ENCODE measurements around the gene BEGAIN.

The BEGAIN gene

DNA sequence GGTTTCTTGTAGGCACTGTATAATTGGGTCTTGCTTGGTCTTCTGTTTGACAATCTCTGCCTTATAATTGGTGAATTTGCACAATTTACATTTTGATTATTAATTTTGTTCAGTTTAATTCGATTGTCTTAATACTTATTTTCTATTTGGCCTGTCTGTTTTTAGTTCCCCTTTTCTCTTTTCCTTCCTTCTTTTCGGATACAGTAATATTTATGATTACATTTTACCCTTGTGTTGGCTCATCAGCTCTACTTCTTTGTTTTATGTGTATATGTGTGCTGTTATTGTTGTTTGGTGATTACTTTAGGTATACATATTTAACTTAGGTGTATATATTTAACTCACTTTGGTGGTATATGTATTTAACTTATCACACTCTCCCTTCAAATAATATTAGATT, 12.8 kb upstream of the BEGAIN start:
- no peak for DNase-seq

DNA sequence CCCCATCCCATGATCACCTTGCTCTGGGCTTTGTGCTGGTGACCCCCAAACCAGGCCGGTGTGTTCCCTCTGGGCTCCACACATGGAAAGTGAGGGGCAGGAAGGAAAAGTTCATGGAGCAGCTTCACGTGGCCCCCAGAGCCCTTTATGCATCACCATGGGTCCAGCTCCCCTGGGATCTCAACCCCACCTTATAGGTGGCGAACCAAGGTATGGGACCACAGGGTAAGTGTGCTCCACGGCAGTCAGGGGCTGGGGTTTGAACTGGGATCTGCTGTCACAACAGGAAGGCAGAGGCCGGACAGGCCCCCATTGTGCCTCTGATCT, 7.4 kb upstream of the BEGAIN start:
- peak; percentile 14 for DNase-seq

DNA sequence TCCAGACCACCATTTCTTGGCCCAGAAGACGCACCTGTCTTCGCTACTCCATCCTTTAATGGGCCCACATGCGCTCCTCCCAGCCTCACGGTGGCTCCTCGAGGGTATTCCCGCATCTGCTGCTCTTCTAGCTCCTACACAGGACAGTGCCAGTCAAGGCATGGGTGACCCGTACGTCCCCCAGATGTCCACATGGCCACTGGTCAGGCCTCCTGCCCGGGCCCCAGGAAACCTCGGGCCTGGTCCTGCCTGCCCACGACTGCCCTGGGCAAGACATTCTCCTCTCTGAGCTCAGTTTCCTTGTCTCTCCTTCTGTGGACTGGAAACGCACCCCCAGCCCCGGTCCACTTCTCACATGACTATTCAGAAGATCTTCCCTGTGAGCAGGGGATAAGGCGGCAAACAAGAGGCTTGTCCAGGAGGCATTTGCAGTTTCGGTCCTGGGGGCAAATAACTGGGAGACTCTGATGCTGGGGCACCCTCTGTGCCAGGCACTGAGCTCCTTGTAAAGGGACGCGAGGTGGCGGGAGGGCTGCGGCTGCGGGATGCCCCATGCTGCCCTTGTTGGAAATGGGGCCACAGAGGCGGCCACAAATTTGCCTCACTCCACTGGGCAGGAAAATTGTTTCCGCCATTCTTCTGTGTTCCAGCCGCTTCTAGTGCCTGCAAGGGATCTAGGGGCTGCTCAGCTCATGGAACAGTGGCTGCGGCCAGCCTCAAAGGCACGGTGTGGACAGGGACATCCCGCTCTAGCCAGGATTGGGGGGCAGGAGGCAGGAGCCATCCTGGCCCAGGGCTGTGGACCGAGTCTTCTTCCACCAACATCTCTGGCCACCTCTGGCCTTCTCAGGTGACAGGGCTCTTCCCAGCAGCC, 6.8 kb upstream of the BEGAIN start:
- peak; percentile 39 for DNase-seq

DNA sequence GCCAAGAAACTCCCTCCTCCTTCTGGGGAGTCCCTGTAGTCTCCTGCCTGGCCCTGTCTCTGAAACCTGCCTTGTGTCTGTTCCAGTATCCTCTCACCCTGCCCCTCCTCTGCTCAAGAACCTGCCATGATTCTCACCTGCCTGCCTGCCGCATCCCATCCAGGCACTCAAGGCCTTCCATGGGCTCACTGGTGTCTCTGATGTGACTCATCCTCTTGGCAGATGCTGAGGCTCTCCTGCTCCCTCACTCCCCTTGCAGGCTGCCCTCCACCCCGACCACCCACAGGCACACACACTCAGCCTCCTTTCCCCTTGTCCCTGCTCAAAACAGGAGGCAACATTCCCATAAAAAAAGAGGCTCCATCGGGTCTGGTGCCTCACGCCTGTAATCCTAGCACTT, 5.8 kb upstream of the BEGAIN start:
- peak; percentile 33 for DNase-seq

DNA sequence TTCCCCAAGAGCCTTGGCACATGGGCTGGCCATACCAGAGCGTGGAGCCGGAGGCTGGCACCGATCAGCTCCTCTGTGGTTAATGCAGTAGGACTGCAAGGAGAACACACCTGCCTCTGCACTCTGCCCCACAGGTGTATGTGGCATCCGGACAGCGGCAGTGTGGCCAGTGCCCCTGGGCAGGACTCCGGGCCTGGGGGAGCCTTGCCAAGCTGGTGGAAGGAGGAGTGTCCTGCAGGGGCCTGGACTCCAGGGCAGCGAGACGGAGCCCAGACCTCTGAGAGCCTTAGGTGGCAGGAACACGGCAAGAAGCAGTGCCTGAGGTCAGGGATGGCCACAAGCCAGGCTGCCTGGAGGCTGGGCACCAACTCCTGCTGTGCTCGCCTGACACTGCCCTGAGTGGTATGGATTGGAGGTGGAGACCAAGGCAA, 5.3 kb upstream of the BEGAIN start:
- peak; percentile 59 for DNase-seq

DNA sequence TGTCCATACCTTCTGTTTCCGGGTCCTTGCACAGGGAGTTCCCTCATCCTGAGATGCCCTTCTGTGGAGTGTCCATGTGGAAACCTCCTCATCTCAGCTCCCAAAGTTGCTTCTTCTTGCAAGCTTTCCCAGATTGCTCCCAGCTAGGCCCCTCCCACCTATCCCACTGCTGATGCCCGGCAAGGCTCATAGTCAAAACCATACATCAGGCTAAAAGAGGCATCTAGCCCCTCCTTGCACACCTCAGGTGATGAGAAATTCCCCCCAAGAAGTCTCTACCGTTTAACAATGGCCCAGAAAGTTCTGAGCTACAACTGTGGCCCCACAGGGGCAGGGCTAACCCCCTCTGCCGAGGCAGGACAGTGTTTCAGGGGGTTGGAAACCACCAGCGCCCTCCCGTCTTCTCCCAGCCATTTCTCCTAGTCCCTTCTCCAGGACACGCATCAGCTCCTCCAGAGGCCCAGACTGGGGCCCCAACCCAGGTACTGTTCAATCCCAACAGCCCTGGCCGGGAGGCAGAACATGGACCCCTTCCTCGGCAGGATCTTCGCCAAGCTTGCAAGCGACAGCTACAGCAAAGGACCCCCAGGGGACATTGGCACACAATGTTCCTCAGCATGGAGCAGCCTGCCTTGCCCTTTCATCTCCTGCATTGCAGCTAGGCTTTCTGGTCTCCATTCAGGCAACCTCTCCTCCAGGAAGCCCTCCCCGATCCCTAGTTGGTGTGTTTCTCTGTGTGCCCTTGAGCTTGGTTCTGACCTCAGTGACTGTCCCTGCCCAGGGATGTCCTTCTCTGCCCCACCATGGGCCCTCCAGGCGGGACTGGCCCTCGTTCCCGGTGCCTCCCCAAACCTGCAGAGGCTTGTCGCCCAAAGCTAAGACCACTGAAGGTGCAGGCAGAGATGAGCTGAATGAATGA, 4.5 kb upstream of the BEGAIN start:
- peak; percentile 59 for DNase-seq

DNA sequence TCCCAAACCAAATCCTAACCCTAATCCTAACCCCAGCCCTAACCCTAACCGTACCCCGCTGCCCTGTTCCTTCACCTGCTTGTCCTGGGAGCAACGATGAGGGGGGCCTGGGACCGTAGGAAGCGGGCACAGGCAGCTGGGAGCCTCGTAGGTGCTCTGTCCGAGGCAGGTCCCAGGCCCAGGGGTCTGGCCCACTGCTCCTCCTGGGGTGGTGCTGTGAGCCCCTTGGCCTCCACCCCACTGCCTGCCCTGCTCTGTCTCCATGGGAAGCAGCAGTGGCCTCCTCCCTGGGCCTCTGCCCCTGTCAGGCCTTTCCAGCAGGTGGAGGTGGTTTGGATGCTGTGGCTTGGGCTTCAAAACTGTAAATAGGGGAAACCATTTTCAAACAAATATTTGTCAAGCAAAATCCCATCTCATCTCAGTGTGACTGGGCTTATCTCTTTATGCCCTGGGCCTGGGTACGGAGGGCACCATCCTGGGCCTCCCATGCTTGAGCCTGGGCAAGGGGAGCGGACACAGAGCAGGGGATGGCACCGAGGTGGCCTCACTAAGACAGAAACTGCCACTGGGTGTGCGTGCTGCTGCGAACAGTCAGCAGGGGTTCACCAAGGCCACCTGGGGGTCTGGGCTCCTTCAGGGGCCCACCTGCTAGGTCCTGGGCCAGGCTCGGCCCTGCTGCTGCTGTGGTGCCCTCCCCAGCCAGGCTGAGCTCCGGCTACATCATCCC, 3.7 kb upstream of the BEGAIN start:
- DNase-seq: peak; percentile 47

DNA sequence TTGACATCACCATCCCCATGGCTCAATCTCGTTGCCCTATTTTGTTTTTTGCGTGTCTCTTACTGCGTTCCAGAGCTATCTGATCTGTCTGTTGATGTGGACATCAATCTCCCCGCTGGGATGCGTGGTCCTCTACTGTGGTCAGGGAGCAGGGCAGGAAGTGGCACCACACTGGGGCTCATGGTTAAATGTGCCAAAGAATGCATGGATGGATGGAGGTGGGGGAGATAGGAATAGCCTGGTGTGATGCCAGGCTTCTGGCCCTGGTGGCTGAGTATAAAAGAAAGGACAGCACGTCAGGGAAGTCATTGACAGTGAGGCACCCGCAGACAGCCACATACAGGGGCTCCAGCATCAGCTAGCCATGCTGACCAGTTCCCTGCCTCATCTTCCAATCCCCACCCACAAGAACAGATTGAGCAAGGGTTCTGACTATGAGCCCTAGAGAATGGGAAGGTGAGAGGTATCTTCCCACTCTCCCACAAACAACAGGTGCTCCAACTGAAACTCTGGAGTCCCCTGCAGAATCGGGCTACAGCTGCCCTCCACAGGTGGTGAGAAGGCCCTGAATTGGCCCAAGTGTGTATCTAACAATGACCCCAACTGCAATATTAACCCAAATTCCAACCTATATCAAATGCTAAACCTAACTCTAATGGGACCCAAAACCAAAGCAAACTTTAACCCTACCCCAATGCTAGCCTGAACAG, 2.7 kb upstream of the BEGAIN start:
- peak; percentile 58 for DNase-seq

DNA sequence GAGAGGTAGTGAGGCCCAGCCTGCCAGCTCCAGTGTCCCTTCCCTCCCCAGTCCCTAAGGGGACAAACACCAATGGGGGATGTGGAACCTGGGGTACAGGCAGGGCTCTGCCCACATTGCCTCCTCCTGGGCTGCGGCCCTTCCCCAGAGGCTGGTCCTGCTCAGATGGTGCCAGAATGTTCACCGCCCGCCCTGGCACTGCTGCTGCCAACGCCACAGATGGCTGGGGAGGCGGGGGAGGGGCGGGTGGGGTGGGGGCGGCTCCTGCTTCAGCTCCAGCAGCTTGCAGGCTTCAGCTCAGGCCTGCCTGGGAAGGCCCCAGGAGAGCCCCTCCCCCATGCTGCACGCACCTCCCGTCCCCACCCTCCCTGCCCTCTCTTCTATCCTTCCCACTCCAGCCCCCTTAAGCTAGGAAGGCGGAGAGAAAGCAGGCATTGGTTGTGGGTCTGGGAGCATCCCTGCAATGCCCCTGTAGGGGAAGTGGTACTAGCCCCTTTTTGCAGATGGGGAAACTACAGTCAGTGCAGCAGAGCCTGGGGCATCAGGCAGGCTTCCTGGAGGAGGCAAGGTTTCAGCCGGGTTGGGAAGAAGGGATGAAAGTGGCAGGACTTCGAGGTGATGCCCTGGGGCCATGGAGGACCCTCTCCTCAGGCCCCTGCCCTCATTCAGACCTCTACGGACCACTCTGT, 2.0 kb upstream of the BEGAIN start:
- DNase-seq: peak; percentile 31

DNA sequence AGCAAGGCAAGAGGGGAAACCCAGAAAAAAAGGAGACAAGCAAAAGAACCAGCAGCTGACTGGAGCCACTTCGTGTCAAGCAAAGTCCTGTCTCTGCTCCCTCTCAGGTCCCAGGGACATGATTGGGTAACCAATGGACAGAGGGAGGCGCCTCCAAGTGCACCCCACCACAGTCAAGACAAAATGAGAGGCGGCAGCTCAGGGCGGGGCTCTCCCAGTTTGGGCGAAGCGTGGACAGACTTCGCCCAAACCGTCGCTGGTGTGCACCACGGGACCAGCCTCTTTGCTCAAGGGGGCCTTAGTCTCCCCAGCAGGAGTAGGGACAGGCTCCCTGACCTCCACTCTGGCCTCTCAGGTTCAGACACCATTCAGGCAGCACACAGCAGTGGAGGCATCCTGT, 1.5 kb upstream of the BEGAIN start:
- DNase-seq: peak; percentile 55

DNA sequence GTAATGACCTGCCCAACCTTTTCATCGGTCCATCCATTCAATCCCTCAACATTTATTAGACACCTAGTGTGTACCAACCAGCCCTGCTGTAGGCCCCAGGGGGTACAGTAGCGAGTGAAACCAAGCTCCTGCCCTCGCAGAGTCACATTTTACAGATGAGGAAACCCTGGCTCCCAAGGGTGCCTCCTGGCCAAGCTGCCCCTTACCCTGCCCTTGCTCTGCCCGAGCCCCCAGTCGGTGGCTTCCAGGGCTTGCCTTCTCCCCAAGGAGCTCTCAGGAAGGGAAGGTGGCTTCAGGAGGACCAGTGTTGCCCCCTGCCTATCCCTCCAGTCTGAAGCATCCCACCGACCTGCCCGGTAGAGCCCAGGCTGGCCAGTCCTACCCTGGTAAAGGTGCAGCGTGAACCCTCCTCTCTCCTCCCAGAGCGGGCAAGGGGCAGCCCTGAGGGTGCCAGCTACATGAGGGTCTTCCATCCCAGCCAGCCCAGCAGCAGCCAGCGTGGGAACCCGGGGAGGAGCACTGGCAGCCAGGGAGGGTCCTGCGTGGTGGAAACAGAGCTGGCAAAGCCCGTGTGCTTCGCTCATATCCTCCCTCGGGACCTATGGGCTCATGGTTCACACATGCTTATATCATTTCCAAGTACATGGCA, 670 bp upstream of the BEGAIN start:
- peak; percentile 57 for DNase-seq

DNA sequence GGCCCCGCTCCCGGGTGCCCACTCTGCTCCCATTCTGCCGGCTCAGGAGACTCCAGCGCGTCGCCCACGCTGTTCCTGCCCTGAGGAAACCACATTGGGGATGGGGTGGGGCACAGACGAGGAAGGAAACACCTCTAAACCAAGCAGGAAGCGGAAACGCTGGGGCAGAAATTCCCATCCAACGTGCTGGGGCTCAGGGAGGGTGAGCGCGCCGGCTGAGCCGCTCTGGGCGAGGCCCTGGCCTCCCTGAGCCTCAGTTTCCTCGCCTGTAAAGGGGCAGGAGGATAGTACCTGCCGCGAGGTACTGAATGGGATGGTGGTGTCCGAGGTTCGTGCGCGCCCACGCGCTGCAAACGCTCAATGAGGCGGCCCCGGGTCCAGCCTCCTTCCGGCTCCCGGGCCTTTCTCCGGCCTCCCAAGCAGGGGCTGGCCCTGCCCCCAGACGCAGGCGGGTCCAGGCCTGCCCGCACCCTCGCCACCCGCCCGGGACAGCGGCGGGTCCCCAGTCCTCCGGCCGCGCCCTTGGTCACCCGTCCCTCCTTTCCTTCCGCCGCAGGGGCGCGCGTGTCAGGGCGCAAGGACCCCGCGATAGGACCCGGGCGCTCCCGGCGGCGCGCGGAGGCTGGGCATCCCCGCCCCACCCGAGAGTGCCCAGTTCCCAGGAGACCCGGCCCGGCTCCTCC, 673 bp downstream of the BEGAIN start:
- DNase-seq: peak; percentile 62

DNA sequence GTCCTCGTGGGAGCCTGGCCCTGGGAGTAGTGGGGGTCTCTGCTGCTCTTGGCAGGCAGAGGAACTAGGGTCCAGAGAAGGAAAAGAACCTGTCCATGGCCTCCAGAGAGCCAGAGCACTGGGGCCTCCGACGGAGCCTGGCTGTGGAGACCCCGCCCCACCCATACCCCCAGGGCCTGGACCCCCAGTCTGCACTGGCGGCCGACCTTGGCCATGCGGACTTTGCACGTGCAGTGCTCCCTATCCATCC, 1.1 kb downstream of the BEGAIN start:
- no peak for DNase-seq

DNA sequence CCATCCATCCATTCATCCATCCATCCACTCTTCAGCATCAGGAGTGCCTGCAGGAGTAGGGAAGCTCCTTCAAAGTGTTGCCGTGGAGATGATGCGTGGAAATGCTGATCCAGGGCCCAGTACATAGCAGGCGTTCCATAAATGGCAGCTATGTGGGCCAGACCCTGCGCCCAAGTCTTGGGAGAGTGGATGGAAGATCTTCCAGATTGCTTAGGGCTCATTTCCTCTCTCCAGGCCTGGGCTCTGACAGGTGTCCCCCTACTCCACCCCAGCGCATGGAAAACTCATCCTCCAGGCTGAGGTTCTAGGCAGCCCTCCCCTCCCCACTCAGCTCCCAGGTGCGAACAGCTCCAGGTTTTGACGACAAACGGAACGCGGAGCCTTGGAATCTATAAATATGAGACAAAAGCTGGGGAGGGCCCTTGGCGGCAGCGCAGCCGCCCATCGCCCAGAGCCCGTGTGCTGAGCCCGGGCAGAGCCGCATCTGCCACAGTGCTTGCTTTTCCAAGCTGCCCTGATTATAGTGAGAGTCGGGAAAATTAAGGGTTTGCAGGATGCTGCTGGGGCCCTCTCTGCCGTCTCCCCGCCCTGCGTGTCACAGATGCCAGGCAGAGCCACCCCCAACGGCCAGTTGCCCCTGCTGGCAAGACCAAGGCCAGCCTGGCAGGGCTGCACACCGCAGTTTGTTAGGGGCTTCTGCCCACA, 1.6 kb downstream of the BEGAIN start:
- DNase-seq: peak; percentile 37

DNA sequence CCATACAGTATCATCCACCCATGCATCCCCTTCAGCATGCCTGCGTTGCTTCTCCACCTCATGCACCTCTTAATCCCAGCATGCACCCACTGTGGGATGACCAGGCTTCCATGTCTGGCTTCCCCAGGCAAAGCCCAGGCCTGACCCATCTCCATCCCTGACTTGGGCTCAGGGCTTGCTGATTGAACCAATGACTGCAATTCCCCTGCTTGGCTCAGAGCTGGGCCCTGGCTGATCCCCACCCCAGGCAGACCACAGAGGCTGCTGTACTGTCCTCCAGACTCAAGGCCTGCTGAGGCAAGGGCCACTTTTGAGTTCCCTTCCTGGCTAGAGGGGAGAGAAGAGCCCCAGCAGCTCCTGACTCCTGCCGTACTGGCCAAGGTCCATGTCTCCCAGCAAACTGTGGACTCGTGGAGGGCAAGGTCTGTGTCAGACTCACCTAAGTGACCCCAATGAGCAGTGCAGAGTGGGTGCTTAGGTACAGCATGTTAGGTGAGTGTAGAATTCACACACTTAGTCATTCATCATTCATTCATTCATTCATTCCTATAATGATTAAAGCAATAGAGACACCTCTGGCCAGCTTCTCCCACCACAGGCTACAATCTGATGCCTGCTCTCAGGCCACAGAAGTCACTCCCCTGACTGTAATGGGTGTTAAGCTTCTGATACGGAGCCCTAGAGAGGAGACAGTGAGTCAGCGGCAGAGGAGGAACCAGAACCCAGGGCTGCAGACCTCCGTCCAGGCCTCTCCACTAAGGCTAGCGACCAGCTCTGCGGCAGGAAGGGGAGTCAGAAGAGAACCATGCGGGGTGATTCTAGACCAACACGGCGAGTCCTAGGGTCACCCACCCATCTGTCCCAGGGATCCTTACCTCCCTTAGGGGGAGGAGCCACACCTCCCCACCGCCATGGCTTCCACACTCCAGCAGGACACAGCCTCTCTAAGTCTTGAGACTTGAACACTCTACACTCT, 2.9 kb downstream of the BEGAIN start:
- peak; percentile 55 for DNase-seq

DNA sequence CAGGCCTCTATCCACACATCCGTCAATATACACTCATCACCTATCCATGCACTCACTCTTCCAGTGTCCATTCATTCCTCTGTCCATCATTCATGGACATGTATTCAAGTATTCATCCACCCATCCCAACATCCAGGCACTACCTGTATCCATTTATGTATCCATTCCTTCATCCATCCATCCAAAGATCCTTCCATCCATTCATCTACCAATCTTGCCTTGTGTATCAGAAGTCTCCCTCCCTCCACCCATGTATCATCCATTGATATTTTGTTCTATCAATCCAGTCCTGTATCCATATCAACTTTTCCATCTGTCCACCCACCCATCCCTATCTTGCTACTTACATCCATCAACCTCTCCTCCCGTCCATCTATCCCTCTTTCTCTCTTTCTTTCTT, 4.0 kb downstream of the BEGAIN start:
- DNase-seq: no peak

DNA sequence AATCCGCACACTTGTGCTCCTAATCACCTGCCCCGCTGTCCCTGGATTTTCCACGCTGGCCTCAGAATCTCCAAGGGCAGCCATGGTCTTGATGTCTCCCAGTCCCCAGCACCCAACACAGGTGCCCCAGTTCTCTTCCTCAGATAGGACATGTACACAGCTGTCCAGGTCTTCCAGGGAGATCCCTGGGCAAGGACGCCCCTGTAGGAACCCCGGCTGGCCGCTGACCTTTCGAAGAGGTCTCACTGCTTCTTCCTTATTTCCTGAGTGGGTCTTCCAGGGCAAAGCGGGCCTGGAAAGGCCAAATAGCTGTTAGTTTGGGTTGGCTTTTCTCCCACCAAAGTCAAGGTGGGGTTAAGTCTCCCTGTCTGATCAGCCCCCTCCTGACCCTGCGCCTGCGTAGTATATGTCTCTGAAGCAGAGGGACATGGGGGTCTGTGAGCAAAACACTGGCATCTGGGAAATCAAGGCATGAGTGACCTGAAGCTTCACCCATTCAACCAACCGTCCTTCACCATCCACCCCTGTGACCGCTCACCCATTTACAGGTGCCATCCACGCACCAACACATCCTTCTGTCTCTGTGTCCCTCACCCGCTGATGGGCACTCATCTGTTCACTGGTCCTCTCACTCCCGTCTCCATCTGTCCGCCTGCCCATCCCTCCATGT, 4.6 kb downstream of the BEGAIN start:
- peak; percentile 53 for DNase-seq
